WTC11 (cell line): Measurements from ENCODE around the gene TBPL2. TPM values are rescaled to one million over a fixed set of nuclear protein-coding genes. Genes with fewer than 3 reads are reported as not detected.

ENCODE experiments used
- ATAC-seq: fragments of 200-7000 bp; cut with Tn5 transposase; 2 replicates; pipeline ENCODE4 v1.10.0; 2021; ENCODE audit warnings: mild to moderate bottlenecking, moderate library complexity
- CTCF ChIA-PET: fragments of 300-600 bp; sonication (Branson Sonifier 250); formaldehyde crosslinking; loops from one replicate; lab custom pipeline; 2021; ENCODE audit warnings: antibody characterized with exemption; lab: Charles Lee
- POLR2A ChIA-PET: fragments of 350-600 bp; sonication (Branson Sonifier 250); formaldehyde crosslinking; loops from one replicate; lab custom pipeline; 2021; ENCODE audit warnings: antibody characterized with exemption; lab: Charles Lee
- DNase-seq: peaks from one replicate; pipeline ENCODE4 v3.0.0; 2021; ENCODE audit warnings: low spot score
- H3K27ac Mint-ChIP-seq: 2 replicates; pipeline ENCODE4 v1.8.0; 2021; ENCODE audit warnings: mixed read lengths
- H3K27me3 Mint-ChIP-seq: 2 replicates; pipeline ENCODE4 v1.8.0; 2021; ENCODE audit warnings: low read depth, mild to moderate bottlenecking, moderate library complexity, mixed read lengths
- H3K36me3 Mint-ChIP-seq: 2 replicates; pipeline ENCODE4 v1.8.0; 2021; ENCODE audit warnings: mixed read lengths
- H3K4me1 Mint-ChIP-seq: 2 replicates; pipeline ENCODE4 v1.8.0; 2022; ENCODE audit warnings: mixed read lengths
- H3K4me3 Mint-ChIP-seq: 2 replicates; pipeline ENCODE4 v1.8.0; 2021; ENCODE audit warnings: mild to moderate bottlenecking, moderate library complexity, mixed read lengths
- H3K9me3 Mint-ChIP-seq: 2 replicates; pipeline ENCODE4 v1.8.0; 2021; ENCODE audit warnings: mixed read lengths
- CDX4 ChIP-seq: fragments of 250-450 bp; sonication (Bioruptor Pico); IDR thresholded peaks from 2 replicates; pipeline ENCODE4 v1.9.0; 2021; ENCODE audit warnings: moderate library complexity, mild to moderate bottlenecking, inconsistent platforms, borderline replicate concordance
- GRHL2 ChIP-seq: fragments of 250-450 bp; sonication (Bioruptor Pico); IDR thresholded peaks from 2 replicates; pipeline ENCODE4 v1.8.0; 2022; ENCODE audit warnings: mild to moderate bottlenecking, moderate library complexity; ENCODE audit not compliant: insufficient replicate concordance, severe bottlenecking
- IRF1 ChIP-seq: sonication (generic); formaldehyde crosslinking; IDR thresholded peaks from 2 replicates; pipeline ENCODE4 v1.8.0; 2023; ENCODE audit warnings: missing genetic modification reagents
- JUN ChIP-seq: sonication (generic); formaldehyde crosslinking; IDR thresholded peaks from 2 replicates; pipeline ENCODE4 v1.8.0; 2023; ENCODE audit warnings: mild to moderate bottlenecking, missing genetic modification reagents
- NFYB ChIP-seq: sonication (generic); formaldehyde crosslinking; conservative IDR thresholded peaks from 2 replicates; pipeline ENCODE4 v1.8.0; 2022; ENCODE audit warnings: low read depth, missing genetic modification reagents
- PRDM15 ChIP-seq: sonication (generic); formaldehyde crosslinking; IDR thresholded peaks from 2 replicates; pipeline ENCODE4 v1.8.0; 2022; ENCODE audit warnings: missing genetic modification reagents
- STAT6 ChIP-seq: sonication (generic); formaldehyde crosslinking; conservative IDR thresholded peaks from 2 replicates; pipeline ENCODE4 v1.8.1; 2023; ENCODE audit warnings: mild to moderate bottlenecking, low read depth, missing genetic modification reagents, moderate library complexity
- ZMAT4 ChIP-seq: fragments of 250-450 bp; sonication (Bioruptor Pico); IDR thresholded peaks from 2 replicates; pipeline ENCODE4 v1.9.0; 2021; ENCODE audit warnings: mild to moderate bottlenecking
- ZNF138 ChIP-seq: sonication (generic); formaldehyde crosslinking; conservative IDR thresholded peaks from 2 replicates; pipeline ENCODE4 v1.8.1; 2022; ENCODE audit warnings: mild to moderate bottlenecking, moderate library complexity, missing genetic modification reagents
- ZNF425 ChIP-seq: fragments of 250-450 bp; sonication (Bioruptor Pico); conservative IDR thresholded peaks from 2 replicates; pipeline ENCODE4 v1.9.0; 2021; ENCODE audit warnings: mild to moderate bottlenecking
- total RNA-seq: library from RNA; stranded (reverse); gene quantifications from 3 replicates; pipeline ENCODE4 v1.2.3, GENCODE V29; 2021

TBPL2 gene
- total RNA-seq, 1 experiment from 2014 or later, result not detected

- H3K27me3 Mint-ChIP-seq, result peaks cover 5% of the 10 kb centered on the region; the same call in 1 of the 2 replicates
- CTCF ChIA-PET, result interaction anchor here (1.1 to 2.7 kb wide), 3 partner anchors 10 to 22 kb away, joined by 4 to 41 read pairs (median 6); partner anchors contain the start of gene TBPL2
- no peaks in the 10 kb centered on the region for H3K9me3 Mint-ChIP-seq
Measured at GRCh38 chr14:55418411-55418810, 22.0 kb downstream of the TBPL2 start.

More at GRCh38 chr14:55418411-55418810, 22.0 kb downstream of the TBPL2 start:
- ATAC-seq (no peak), DNase-seq (no peak)
- POLR2A ChIA-PET, result no interaction called here
- Mint-ChIP-seq H3K36me3 (no peaks in the 10 kb centered on the region), H3K27ac (no peak overlapping the region), H3K4me1 (no peaks in the 10 kb centered on the region), H3K4me3 (no peak overlapping the region)
- TF ChIP-seq CDX4 (CRISPR knock-in tag), result no peak
- no peak for TF ChIP-seq GRHL2
- no peak for TF ChIP-seq IRF1
- TF ChIP-seq JUN (CRISPR knock-in tag), result no peak
- TF ChIP-seq NFYB (CRISPR knock-in tag), result no peak
- no peak for TF ChIP-seq ZNF425
- no peak for TF ChIP-seq ZNF138
- TF ChIP-seq PRDM15 (CRISPR knock-in tag), result no peak
- no peak for TF ChIP-seq ZMAT4 (CRISPR knock-in tag)
- TF ChIP-seq STAT6, result no peak
